ENCODE results near the gene SYVN1. TPM values are rescaled to one million over a fixed set of nuclear protein-coding genes. Genes with fewer than 3 reads are reported as not detected.
A peak's percentile ranks its signal among the peaks of the same experiment; 100 is the strongest.
"Not testable (repeated sequence)": the region's sequence is repeated elsewhere in the genome, so short reads cannot be mapped to it uniquely, and the experiment has no call there.

The SYVN1 gene
- polyA plus RNA-seq, 1 donor = 41.1 TPM

DNA sequence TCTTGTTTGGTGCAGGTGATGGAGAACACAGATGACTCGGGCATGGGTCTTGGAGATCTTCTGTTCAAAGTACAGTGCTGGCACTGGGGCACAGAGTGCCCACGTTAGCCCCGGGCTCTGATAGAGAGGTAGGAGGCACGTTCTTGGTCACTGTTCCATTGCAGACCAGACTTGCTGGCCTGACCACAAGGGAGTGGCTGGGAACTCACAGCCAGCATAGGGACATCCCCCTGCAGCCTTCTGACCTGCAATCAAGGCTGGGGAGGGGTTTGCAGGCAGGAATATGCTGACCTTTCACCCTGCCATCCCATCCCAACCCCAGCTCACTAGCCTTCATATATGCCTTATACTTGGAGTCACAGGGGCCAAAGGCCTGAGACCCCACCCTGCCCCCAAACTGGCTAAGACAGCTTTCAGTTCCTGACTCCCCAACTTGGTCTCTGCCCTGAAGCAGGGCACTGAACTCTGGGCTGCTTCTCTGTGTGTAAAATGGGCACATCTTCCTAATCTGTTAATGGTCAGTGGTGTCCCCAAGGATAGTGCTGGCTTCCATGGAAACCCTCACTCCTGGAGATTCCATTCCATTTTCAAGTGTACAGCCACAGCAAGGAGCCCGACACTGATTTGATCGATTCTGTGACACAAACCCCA lies 7.6 kb downstream of the SYVN1 start:
- no peak for DNase-seq

DNA sequence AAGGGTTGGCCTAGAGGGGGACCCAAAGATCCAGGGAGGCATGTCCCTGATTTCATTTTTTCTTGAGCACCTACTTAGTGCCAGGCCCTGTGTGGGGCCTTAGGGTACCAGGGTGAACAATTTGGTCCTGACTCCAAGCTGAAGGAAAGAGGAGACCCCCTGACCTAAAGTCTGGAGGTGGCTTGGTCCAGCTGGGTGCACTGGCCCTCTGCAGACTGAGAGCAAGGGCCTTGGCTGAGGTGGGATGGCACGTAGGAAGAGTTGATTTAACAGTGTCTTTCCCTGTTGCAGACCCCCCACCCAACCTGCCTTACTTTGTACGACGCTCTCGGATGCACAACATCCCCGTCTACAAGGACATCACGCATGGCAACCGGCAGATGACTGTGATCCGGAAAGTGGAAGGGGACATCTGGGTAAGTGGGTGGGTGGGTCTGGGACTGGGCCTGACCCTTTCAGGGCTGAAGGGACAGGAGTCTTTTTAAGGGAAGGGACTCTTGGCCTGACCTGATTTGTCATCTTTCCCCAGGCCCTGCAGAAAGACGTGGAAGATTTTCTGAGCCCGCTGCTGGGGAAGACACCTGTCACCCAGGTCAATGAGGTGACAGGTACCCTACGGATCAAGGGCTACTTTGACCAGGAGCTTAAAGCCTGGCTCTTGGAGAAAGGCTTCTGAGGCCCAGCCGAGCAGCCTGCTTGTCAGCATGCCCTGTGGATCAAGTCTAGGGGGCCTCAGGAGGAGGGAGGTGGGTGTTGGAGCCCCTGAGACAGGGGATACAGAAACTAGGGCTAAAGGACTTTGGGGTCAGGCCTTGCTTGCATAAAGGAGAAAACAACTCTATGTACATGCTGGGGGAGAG lies 8.9 kb downstream of the SYVN1 start:
- no peak for DNase-seq

DNA sequence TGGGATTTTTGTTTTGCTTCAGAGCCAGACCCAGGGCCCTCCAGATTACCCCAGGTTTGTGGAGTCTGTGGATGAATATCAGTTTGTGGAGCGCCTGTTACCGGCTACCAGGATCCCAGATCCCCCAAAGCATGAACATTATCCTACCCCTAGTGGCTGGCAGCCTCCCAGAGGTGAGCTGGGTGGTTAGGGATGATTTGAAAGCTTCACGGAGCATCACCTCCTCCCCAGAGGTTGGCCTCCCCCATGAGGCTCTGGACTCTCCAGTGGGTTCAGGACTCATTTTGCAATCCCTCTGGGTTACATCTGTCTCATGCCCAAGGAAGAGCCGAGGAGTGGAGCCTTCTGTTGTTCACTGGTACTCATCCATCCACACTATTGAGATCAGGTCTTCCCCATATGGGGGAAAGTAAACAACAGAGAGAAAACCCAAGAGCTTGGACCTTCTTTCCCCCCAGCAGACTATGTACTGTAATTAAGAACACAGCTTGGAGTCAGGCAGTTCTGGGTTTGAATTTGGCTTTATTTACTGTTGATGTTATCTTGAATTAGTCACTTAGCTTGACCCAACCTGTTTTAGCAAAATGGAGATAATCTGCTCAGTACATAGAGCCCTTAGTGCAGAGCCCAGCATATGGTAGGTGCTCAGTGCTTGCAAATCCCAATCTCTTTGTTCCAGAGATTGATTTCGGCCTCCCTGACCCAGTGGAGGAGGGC lies 9.7 kb downstream of the SYVN1 start:
- no peak for DNase-seq

DNA sequence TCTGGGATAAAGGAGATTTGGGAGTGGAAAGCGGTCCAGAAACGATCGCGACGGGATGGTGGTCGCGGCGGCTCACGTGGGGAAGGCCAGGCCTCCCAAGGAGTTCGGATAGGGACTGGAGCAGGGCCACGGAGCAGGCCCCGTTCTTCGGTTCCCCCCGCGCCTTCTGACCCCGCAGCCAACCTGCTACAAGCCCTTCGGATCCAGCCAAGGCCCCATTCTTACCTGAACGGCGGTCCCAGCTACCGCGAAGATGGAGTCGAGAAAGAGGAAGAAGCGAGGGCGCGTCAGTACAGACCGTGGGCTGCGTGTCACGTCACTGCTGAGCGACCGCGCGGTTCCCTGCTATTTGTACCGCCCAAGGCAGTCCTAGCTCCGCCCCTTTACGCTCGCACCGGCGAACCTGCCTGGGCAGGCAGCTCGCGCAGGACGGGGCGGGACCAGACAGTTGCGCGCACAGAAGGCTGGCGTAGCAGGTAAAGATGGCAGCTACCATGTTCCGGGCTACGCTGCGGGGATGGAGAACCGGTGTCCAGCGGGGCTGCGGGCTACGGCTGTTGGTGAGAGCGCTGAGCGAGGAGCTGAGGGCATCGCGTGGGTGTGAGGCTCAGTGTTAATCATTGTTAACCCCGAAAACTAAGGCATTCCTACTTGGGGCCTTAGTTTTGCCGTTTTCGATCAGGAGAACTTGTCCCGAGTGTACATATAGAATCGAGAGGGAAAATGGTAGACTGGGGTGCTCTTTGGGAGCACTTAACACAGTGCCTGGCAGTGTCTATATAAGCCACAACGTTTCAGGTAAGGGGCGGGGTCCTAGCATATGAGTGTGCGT lies 12.2 kb downstream of the SYVN1 start, which contains the start of the genes FAU and MRPL49:
Gene FAU, minus strand, starts transcription at position 270 of the 832 bp plus-strand sequence. CDS start 321 bp downstream, outside the sequence.
Gene MRPL49, plus strand, starts transcription at position 457 of the 832 bp plus-strand sequence. Its CDS starts 26 bp downstream, at position 483.
- peak; percentile 97 for DNase-seq

DNA sequence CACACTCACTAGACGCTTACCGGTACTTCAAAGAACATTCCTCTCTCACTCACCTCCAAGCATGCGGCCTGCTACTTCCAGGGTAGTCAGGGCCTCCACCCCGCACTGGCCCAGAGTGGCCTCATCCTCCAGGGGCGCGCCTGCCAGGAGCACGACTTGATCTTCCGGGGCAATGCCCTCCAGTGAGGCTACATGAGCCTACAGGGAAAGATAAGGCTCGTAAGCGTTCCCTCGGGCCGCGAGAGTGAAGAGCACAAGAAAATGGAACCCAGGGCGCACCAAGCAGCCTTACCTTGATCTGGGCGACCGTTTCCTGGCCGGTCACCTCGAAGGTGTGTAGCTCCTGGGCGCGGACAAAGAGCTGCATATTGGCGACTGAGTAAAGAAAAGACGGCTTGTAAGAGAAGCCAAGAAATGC lies 12.9 kb downstream of the SYVN1 start:
- no peak for DNase-seq

DNA sequence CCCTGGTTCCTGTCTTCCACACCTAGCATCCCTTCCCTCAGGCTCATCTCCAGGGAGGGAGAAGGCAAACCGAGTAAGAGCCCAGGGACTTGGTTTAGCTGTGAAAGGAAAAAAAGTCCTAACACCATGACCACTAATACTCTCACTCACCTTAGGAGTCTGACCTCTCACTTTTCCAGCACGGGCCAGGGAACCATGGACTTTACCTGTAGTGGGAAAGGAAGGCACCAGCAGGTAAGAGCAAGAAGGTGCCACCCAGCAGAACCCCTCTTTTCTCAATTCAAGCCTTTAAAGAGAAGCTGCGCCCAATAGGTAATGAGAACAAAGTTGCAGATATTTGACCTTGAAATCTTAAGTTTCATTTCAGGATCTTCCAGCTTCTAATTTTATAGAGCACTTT lies 13.5 kb downstream of the SYVN1 start:
- no peak for DNase-seq

DNA sequence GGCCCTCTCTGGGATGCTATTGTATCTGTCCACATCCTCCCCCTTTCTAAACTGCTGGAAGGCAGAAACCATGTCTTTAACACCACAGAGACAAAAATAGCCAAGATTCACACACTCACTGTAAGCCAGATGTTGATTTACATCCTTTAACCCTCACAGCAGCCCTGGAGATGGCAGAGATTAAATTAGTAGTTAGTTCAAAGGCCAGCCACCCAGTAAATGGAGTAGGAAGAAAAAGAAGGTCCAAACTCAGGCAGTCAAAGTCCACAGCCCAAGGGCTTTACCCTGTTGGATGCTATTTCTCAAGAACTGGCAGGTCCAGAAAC lies 14.7 kb downstream of the SYVN1 start:
- DNase-seq = no peak

DNA sequence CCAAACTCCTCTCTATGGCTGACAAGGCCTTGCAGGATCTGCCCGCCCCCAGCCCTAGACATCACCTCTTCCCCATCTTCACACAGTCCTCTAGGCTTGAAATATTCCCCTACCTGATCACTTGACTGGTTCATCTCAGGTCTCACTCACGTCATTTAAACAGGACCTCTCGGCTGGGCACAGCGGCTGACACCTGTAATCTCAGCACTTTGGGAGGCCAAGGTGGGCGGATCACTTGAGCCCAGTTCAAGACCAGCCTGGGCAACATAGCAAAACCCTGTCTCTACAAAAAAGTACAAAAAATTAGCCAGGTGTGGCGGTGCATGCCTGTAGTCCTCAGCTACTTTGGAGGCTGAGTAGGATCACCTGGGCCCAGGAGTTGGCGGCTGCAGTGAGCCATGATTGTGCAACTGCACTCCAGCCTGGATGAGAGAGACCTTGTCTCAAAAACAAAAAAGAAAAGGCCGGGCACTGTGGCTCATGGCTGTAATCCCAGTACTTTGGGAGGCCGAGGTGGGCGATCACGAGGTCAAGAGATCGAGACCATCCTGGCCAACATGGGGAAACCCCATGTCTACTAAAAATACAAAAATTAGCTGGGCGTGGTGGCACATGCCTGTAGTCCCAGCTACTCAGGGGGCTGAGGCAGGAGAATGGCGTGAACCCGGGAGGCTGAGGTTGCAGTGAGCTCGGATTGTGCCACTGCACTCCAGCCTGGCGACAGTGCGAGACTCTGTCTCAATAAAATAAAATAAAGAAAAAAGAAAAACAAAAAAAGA lies 15.2 kb downstream of the SYVN1 start:
- DNase-seq = not testable (repeated sequence)

DNA sequence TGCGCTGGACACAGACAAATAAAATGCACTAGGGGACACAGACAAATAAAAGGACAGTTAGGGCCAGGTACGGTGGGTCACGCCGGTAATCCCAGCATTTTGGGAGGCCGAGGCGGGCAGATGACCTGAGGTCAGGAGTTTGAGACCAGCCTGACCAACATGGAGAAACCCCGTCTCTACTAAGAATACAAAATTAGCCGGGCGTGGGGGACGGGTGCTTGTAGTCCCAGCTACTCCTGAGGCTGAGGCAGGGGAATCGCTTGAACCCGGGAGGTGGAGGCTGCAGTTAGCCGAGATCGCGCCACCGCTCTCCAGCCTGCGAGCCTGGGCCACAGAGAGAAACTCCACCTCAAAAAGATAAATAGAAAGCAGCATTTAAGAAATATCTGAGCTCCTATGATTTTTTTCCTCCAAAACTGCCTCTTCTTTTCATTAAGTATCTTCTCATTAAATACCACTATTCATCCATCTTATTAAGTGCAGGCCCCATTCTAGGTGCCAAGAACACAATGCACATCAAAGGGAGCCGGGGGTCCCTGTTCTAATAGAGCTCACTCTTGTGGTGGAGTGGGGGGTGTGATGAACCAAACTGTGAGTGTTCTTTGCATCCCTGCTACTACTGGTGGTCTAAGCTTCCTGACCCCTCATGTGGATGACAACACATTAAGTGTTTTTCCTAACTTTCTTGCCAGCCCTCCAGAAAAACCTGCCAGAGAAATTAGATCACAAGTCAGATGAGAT lies 16.1 kb downstream of the SYVN1 start:
- no peak for DNase-seq

DNA sequence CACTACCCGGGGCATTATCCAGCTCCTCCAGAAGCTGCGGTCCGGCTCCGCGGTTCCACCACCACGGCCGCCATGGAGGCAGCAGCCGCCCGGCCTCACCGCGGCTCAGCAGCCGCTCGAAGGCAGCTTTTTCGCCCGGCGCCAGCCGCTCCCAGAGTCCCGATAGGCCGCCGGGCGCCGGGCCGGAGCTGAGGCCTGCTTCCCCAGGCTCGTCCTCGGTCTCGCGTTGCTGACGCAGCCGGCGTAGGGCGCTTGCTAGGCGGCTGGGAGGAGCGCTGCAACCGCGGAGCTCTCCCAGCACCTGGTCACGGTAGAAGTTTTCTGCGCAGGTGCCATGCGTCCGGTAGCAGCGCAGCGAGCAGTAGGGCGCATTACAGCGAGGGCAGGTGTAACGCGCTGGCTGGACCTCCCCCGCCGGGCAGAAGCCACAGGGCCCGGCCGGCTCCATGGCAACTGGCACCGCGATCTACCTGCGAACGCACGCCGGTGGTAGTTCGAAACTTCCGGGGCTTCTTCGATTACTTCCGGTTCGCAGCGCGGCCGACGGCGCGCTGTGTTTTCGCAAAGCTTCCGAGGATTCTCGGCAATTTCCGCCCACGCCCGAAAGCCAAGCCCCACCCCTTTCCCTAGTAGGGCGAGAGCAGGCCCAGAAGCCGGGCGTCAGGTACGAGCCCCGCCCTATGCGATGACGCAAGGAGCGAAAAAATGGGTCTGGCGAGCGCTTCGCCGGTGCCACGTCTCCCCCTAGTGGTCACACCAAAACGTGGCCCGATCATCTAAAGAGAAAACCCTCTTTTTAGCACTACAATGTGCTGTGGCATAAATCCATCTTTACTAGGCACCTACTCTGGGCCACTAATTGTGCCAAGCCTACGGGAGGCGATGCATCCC lies 16.9 kb downstream of the SYVN1 start, which contains the start of gene ZNHIT2:
Gene ZNHIT2, minus strand, starts transcription at position 496 of the 891 bp plus-strand sequence. Its CDS starts 48 bp downstream, at position 448.
- DNase-seq = peak; percentile 99

DNA sequence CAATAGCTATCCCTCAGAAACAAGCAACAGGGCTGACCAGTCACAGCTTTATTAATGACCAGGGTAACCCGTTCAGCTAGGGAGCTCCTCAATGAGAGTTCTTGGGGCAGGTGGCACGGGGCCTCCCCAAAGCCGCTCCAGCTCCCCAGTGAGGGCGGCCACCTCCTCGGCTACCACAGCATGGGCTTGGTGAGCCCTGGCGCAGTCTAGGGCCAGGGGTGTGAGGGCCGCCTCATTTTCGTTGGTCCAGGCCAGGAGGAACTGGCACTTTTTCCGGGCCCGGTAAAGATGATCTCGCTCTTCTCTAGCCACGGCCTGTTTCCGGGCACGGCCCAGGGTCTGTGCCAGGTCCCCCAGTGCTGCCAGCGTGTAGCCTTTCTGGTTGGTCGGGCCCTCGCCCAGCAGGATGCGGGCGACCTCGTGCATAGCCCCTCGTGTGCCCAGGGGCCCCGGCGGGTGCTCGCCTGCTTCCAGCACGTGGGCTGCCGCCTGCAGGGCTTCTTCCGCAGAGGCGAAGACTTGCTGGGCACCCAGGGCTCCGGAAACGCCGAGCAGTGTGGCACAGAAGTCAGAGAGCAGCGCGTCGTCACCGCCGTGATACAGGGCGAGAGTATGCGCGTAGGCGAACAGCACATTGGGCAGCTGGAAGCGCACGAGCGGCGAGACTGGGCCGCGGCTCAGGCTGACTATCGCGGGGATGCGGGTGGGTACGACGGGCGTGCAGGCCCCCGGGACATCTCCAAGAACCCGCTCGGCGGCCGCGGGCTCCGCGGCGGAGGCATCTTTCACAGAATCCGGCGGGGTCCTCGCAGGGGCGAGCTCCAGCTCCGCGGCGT lies 17.7 kb downstream of the SYVN1 start:
- DNase-seq = no peak

DNA sequence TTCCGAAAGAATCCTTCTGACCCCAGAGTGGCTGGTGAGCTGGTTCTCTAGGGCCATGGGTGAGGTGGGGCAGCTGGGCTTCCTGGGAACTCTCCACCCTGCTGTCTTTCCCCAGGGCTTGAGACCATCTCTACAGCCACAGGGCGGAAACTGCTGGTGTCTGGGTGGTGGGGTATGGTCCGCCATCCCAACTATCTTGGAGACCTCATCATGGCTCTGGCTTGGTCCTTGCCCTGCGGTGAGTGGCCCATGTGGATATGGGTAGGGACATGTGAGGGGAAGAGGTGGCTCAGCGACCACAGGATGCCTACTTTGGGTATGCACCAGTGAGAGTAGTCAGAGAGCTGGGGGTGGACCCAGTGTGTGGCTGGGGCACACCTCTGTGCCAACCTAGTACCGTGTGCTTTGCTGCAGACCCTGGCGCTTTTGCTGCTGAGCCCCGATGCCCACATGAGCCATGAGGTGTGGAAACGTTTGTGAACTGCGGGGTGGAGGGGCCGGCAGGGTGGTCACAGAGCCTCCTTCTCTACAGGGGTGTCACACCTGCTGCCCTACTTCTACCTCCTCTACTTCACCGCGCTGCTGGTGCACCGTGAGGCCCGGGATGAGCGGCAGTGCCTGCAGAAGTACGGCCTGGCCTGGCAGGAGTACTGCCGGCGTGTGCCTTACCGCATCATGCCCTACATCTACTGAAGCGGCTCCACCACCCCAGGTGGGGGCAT lies 18.8 kb downstream of the SYVN1 start:
- DNase-seq = no peak

DNA sequence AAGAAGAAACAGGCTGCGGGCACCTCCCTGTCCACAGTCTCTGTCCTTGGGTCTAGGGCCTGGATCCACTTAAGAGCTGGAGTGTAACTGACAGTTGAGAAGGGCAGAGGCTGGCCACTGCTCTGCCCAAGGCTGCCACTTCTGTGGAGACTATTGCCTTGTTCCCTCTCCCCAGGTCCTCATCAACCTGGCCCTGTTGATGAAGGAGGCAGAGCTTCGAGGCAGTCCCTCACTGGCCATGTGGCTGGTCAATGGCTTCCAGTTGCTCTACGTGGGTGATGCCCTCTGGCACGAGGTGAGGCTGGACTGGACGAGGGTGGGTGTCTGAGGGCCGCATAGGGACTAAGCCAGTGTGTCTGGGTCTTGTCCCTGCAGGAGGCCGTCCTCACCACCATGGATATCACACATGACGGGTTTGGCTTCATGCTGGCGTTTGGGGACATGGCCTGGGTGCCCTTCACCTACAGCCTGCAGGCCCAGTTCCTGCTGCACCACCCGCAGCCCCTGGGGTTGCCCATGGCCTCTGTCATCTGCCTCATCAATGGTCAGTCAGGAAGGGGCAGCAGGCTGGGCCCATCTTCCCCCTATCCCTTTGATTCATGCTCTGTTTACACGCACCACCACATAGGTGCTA lies 19.7 kb downstream of the SYVN1 start:
- no peak for DNase-seq

DNA sequence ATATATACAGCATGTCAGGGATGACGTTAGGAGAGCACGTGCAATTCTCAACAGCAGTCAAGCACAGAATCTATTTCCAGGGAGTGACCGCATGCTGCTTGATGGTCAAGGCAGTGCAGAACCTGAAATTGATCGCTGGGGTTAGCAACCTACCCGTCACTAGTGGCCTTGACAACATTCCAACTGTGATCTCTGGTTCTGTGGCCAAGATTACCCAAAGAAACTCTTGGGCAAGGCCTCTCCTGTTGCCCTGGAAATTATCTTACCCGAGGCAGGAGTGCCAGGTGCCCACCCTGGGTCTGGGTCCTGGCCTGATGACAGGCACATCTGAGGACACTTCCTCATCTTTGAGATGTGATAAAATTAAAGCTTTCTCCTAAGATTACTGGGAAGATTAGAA lies 20.5 kb downstream of the SYVN1 start:
- DNase-seq = no peak

DNA sequence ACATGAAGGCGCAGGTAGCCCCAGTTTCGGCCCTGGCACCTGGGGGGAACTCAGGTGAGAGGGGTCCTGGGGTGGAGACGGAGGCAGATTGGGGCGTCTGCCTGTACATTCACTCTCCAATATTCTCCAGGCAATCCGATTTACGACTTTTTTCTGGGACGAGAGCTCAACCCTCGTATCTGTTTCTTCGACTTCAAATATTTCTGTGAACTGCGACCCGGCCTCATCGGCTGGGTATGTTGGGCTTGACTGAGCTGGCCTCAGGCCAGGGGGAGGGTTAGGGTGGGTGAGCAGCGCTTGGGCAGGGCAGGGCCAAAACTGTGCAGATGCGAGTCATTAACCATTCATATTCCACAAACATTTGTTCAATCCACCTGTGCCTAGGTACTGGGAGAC lies 21.0 kb downstream of the SYVN1 start:
- DNase-seq = no peak

DNA sequence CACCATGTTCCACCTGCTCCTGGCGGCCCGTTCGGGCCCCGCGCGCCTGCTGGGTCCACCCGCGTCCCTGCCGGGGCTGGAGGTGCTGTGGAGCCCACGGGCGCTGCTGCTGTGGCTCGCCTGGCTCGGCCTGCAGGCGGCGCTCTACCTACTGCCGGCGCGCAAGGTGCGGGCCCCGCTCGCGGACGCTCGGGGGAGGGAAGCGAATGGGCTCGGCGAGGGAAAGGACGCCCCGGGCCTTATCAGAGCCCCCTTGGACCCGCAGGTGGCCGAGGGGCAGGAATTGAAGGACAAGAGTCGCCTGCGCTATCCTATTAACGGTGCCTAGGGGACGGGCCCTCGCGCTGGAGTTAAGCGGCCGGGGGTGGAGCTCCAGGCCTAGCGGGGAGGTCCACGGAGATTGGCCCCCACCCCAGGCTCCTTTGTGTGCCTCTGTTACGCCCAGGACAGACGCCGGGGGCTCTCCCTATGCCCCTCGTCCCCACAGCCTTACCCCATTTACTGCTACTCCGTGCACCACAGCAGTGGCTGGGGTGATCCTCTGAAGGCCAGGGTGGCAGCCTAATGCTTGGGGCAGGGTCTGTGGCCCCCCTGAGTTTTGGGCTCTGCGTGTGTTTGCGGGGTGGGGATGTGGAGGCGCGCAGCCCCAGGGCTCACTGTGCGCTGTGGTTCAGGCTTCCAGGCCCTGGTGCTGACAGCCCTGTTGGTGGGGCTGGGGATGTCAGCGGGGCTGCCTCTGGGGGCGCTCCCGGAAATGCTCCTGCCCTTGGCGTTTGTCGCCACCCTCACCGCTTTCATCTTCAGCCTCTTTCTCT lies 21.6 kb downstream of the SYVN1 start:
- DNase-seq = no peak

Data from hindlimb muscle (tissue), 1 donor.